HT-29 (cell line): ENCODE data around the gene SCYGR8. TPM values are rescaled to one million over a fixed set of nuclear protein-coding genes. Genes with fewer than 3 reads are reported as not detected.

Source experiments
- DNase-seq: peaks from one replicate; pipeline ENCODE4 v3.0.0-alpha.2; 2015; ENCODE audit warnings: low spot score
- total RNA-seq: library from RNA; depleted of rRNA; stranded (reverse); fragments of >200 nt; shearing (Covaris generic); gene quantifications from 2 replicates; pipeline ENCODE4 v1.2.3, GENCODE V29; 2014

SCYGR8 gene
- total RNA-seq, 1 experiment from 2014 or later = not detected

GRCh38 chr2:227761740-227762476, 16.2 kb downstream of the SCYGR8 start:
- peak; percentile 76 for DNase-seq

GRCh38 chr2:227765788-227766372, 20.2 kb downstream of the SCYGR8 start:
- no peak for DNase-seq

GRCh38 chr2:227766373-227766883, 20.7 kb downstream of the SCYGR8 start:
- DNase-seq = peak; percentile 90

- no peak for DNase-seq
Measured at GRCh38 chr2:227767830-227768229, 22.1 kb downstream of the SCYGR8 start.

GRCh38 chr2:227772197-227772661, 26.5 kb downstream of the SCYGR8 start:
- DNase-seq = no peak

GRCh38 chr2:227772932-227773331, 27.2 kb downstream of the SCYGR8 start:
- DNase-seq = no peak

GRCh38 chr2:227774011-227774624, 28.4 kb downstream of the SCYGR8 start:
- peak; percentile 52 for DNase-seq

- no peak for DNase-seq
Measured at GRCh38 chr2:227774895-227775842, 29.5 kb downstream of the SCYGR8 start.

GRCh38 chr2:227780981-227781615, 35.4 kb downstream of the SCYGR8 start:
- peak; percentile 77 for DNase-seq

GRCh38 chr2:227781841-227782240, 36.1 kb downstream of the SCYGR8 start:
- DNase-seq = no peak

- no peak for DNase-seq
Measured at GRCh38 chr2:227782804-227783203, 37.1 kb downstream of the SCYGR8 start.

GRCh38 chr2:227783404-227784138, 37.9 kb downstream of the SCYGR8 start:
- DNase-seq = no peak

- DNase-seq = no peak
Measured at GRCh38 chr2:227785293-227785692, 39.6 kb downstream of the SCYGR8 start.

GRCh38 chr2:227788561-227789018, 42.9 kb downstream of the SCYGR8 start:
- no peak for DNase-seq

GRCh38 chr2:227789803-227790202, 44.1 kb downstream of the SCYGR8 start:
- no peak for DNase-seq

GRCh38 chr2:227793148-227793712, 47.5 kb downstream of the SCYGR8 start:
- no peak for DNase-seq
